ENCODE measurements around the gene SLC25A10.
"Not testable (repeated sequence)": the region's sequence is repeated elsewhere in the genome, so short reads cannot be mapped to it uniquely, and the experiment has no call there.

Gene SLC25A10

GRCh38 chr17:81722184-81723120 is 10.4 kb downstream of the SLC25A10 start:
- no peak for DNase-seq (ENCODE audit: low read depth)

- no peak for DNase-seq (ENCODE audit: low read depth)
These were observed 11.6 kb downstream of the SLC25A10 start for GRCh38 chr17:81723651-81724209.

- DNase-seq (ENCODE audit: low read depth): no peak
These were observed 13.4 kb downstream of the SLC25A10 start for GRCh38 chr17:81725439-81725838.

- DNase-seq (ENCODE audit: low read depth): no peak
These were observed 13.9 kb downstream of the SLC25A10 start for GRCh38 chr17:81726004-81726403.

- DNase-seq (ENCODE audit: low read depth): no peak
These were observed 15.4 kb downstream of the SLC25A10 start for GRCh38 chr17:81727324-81728031.

- no peak for DNase-seq (ENCODE audit: low read depth)
These were observed 21.7 kb downstream of the SLC25A10 start for GRCh38 chr17:81733507-81734404.

GRCh38 chr17:81734405-81735263 is 22.6 kb downstream of the SLC25A10 start:
- no peak for DNase-seq (ENCODE audit: low read depth)

- DNase-seq (ENCODE audit: low read depth): no peak
These were observed 23.4 kb downstream of the SLC25A10 start for GRCh38 chr17:81735264-81736102.

- DNase-seq (ENCODE audit: low read depth): no peak
These were observed 26.1 kb downstream of the SLC25A10 start for GRCh38 chr17:81737947-81738800.

GRCh38 chr17:81738801-81739393 is 26.8 kb downstream of the SLC25A10 start:
- DNase-seq (ENCODE audit: low read depth): no peak

GRCh38 chr17:81739593-81739992 is 27.5 kb downstream of the SLC25A10 start:
- not testable (repeated sequence) for DNase-seq (ENCODE audit: low read depth)

- DNase-seq (ENCODE audit: low read depth): no peak
These were observed 28.4 kb downstream of the SLC25A10 start for GRCh38 chr17:81740395-81740961.

GRCh38 chr17:81741049-81741593 is 29.0 kb downstream of the SLC25A10 start:
- no peak for DNase-seq (ENCODE audit: low read depth)

GRCh38 chr17:81741594-81742452 is 29.7 kb downstream of the SLC25A10 start:
- no peak for DNase-seq (ENCODE audit: low read depth)

Measured in non-pigmented ciliary epithelial cell (primary cell).